Choroid plexus epithelial cell (primary cell): ENCODE data around the gene LMOD2.

ENCODE experiments used
- DNase-seq: peaks from one replicate; pipeline ENCODE4 v3.0.0-alpha.2; 2010; ENCODE audit warnings: low read depth
- H3K4me3 ChIP-seq: 2 replicates; pipeline ENCODE4 v1.5.1; 2011; ENCODE audit warnings: low read depth, mild to moderate bottlenecking, control low read depth, low read length, moderate library complexity
- CTCF ChIP-seq: conservative IDR thresholded peaks from 2 replicates; pipeline ENCODE4 v1.5.1; 2011; ENCODE audit warnings: low read depth, mild to moderate bottlenecking, control low read depth, inconsistent platforms, low read length, moderate library complexity

LMOD2 gene

GRCh38 chr7:123616223-123616622, 39.4 kb upstream of the LMOD2 start:
- DNase-seq: peak; percentile 77
- H3K4me3 ChIP-seq: no peak overlapping the region
- no peak for TF ChIP-seq CTCF

- TF ChIP-seq CTCF: no peak
- H3K4me3 ChIP-seq: no peak overlapping the region
- no peak for DNase-seq
These were observed 34.0 kb upstream of the LMOD2 start for GRCh38 chr7:123621707-123622106.

GRCh38 chr7:123622660-123623386, 32.8 kb upstream of the LMOD2 start:
- H3K4me3 ChIP-seq: no peak overlapping the region
- no peak for TF ChIP-seq CTCF
- DNase-seq: peak; percentile 32

GRCh38 chr7:123624527-123625183, 31.0 kb upstream of the LMOD2 start:
- DNase-seq: peak; percentile 30
- no peak overlapping the region for H3K4me3 ChIP-seq
- peak; percentile 64 for TF ChIP-seq CTCF

GRCh38 chr7:123625254-123625653, 30.4 kb upstream of the LMOD2 start:
- no peak for DNase-seq
- no peak overlapping the region for H3K4me3 ChIP-seq
- TF ChIP-seq CTCF: no peak

GRCh38 chr7:123627851-123628250, 27.8 kb upstream of the LMOD2 start:
- no peak for TF ChIP-seq CTCF
- DNase-seq: no peak
- H3K4me3 ChIP-seq: no peak overlapping the region

GRCh38 chr7:123628829-123629228, 26.8 kb upstream of the LMOD2 start:
- no peak for TF ChIP-seq CTCF
- H3K4me3 ChIP-seq: no peak overlapping the region
- no peak for DNase-seq
